GM19324 (cell line): ENCODE results near the gene CILP.
"Not testable (repeated sequence)": the region's sequence is repeated elsewhere in the genome, so short reads cannot be mapped to it uniquely, and the experiment has no call there.

ENCODE experiments used
- ATAC-seq: cut with Tn5 transposase; IDR thresholded peaks from one replicate; pipeline ENCODE4 v1.9.1; 2021; ENCODE audit warnings: mild to moderate bottlenecking, moderate library complexity; ENCODE audit not compliant: unreplicated experiment, low FRiP score

CILP gene

DNA sequence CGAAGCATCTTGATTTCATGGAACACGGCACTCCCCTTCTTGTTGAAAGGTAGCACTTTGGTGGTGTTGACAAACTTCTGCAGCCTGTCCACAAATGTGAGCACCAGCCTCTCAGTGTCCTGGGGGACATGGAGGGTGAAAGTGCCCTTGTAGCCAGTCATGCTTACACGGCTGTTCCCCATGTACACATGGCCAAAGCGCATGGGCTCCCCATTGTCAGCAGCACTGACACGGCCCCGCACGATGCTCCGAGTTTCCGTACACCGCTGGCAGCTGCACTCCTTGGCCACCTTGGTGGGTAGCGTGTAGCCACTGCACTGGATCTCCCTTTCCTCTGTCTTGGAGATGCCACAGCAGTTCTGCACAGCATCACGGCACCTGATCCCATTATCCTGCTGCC is 12.7 kb downstream of the CILP start:
- ATAC-seq: no peak

DNA sequence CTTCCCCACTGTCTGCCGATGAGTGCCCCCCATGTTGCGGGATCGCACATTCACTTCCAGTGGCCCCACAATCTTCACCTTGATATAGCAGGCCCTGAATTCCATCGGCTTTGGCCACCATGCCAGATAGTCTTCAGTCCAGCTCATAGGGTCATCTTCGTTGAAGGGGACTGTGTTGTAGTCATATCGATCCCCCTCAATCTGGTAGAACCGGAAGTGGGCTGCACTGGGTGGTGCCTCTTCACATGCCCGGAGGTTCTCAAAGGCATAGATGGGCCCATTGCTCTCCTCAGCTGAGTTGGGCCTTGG is 14.0 kb downstream of the CILP start:
- no peak for ATAC-seq

DNA sequence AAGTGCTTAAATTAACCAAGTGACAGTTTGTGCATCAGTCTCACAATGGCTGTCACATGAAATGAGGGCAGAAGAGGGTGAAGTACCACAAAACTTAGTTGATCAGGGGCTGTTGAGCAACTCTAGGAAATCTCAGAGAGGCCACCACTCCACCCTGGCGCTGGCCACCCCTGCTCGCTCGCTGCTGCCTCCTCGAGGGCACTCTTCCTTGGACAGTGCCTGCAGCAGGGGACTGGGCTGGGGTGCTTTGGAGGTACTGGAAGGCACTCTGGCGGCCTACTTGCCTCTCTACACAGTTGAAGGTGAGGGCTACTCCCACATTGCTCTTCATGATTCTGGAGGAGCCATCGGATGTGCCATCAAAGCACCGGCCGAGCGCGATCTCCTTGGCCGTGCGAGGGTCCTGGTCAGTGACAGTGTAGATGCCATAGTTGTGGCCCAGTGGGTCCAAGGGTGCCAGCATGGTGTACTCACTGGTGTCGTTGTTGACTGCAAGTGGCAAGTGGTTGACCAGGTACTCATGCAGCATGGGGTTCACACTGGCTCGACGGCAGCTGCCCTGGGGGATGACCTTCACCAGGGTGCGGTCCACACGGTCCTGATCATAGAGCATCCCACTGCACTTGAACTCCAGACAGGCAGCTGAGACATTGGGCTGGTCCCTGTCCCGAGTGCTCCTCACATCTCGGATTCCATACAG is 14.5 kb downstream of the CILP start:
- no peak for ATAC-seq

DNA sequence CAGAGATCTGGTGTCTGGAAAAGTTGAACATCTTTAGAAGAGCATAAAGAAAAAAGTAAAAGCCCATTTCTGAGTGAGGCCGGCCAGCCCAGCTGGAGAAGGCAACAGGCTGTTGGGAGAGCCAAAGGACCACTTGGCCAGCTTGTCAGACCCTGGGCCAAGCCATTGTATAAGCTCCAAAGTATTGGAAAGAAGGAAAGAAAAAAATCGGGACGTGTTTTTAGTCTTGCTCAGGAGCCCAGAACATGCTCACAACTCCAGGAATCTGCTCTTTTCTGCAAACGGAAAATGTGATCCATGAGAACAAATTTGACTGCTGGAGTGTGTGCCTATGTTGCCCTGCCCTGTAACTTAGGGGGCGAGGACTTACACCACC is 15.7 kb downstream of the CILP start:
- ATAC-seq: no peak

DNA sequence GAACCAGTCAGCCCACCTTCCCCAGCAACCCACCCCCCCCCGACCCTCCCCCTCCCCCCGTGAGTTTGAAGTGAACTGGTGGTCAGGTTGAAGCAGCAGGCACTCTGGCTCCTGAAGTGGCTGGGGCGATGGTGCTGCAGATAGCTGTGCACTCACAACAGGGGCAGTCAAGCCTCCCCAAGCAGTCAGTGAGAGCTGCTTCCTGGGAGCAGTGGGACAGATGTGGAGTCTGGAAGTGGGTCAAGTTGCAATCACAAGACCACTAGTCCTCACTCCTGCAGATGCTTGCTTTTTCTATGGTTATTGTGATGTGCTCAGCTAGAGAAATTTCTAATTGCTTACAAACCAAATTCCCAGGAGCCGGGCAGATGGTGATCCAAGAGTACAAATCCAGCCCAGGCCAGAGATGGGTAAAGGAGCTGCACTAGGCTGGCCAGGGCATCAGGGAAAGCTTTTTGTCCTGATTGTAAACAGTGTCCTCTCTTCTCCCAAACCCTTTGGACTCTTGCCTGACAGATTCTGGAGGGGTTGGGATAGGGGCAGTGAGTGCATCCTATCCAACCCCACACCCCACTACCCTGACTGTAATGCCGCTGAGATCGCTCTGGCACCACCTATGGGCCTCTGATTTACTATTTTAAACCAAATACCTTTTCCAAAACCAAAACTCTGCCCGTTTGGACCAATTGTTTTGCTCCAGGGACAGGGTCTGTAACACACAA is 16.3 kb downstream of the CILP start:
- no peak for ATAC-seq

DNA sequence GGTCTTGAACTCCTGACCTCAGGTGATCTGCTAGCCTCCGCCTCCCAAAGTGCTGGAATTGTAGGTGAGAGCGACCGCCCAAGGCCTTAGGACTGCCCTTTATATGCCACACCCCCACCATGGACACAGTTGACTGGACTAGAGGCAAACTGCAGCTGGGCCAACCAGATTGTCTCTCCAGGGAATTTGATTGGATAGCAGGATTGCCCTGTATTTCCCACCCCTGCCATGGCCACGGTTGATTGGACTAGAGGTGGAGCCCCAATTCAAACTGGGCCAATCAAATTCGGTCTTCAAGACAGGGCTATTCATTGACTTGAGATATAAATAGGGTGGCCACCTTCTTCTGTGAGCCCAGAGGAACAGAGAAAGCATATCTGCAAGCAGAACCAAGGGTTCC is 19.3 kb downstream of the CILP start:
- no peak for ATAC-seq

DNA sequence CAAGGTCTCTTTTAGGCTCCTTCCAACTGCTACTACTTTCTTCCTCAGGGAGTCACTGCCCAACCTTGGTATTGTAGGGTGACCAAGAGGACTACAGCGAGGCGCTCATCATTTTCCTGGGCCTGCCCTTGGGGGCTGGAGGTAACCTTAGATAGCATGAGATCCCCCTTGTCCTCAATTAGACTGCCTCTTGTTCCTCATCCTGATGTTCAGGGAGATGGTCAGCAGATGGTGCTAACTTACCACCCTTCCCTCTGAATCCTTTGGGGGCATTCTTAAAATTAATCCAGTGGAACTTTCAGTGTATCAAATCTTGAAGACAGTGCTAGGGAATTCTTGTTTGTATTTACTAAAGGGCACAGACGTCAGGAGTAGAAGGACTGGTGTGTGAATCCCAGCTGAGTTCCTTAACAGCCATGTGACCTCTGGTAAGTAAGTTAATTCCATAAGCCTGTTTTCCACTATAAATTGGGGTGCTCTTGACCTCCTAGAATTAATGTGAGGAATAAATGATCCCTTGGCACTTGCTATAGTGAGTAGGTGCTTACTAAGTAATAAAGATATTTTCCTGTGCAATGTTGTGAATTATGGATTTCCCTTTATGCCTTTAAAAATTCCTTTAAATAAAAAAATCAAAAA is 22.1 kb downstream of the CILP start:
- ATAC-seq: no peak

DNA sequence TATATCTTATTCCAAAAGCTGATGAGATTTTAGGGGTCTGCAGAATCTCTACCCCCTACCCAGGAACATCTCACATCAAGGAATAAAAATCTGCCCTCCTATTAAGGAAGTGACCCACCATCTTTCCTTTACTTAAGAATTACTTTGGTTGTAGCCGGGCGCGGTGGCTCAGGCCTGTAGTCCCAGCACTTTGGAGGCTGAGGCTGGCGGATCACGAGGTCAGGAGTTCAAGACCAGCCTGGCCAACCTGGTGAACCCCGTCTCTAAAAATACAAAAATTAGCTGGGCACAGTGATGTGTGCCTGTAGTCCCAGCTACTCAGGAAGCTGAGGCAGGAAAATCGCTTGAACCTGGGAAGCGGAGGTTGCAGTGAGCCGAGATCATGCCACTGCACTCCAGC is 22.8 kb downstream of the CILP start:
- not testable (repeated sequence) for ATAC-seq

DNA sequence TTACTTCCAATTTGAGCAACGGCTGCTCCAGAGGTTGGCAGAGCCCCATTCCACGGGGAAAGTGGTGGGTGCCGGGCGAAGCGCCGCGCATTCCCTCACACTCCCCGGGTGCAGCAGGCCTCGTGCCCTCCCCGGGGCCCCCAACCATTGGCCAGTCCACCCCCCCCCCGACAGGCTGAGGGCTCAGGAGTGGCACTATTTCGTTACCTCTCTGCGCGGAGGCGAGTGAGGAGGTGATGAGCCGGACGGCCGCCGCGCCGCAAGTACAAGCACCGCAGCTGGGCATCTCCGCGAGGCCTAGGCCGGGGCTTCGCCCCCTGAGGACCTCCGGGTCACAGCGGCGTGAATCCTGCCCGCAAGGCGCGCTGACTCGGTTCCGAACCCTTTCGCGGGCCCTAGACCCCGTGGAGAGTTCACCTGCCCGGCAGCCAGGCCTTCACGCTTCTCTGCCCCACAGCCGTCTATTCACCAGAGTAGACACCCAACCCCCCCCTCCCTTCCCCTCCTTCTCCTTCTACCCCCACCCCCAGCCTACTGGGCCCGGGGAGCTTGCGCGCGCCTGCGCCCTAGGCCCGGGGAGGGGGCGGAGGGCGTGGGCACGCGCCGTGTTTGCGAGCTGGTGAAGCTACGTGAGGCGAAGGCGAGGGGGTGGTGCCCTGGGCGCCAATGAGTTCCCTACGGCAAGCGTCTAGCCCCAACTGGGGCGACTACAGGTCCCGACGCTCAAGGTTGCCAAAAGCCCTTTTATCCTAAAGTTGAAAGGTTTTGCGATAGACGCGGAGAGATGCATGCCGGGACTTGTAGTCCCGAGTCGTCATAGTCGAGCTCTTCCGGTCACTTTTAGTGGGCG is 26.2 kb downstream of the CILP start, which contains the start of gene CLPX:
Gene CLPX, minus strand, starts transcription at position 475 of the 850 bp plus-strand sequence. Its CDS starts 189 bp downstream, at position 286.
- ATAC-seq: peak; percentile 85

DNA sequence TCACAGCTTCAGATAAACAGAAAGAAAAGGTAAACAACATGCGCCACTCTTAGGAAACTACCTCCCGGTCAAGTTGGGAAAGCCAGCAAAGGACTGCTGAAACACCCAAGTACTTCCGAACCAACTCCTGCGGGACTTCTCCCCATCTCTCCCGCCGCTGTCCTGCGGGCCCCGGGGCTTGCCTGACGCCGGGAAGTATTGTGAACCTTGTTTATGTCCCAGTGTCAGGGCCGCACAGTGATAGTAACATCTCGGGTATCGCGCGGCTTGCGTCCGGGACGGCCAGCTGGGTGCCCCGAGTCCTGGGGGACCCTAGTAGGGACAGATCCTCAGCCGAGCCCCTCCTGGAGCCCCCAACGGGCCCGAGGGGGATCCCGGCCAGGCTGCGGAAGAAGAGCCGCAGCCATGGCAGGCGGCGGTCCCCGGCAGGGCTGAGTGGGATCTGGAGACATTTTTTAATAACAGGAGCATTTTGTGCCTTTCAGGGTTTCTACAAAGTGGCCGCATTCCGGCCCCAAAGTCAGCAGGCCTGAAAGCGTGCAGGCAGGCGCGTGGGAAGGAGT is 26.9 kb downstream of the CILP start:
- ATAC-seq: no peak

DNA sequence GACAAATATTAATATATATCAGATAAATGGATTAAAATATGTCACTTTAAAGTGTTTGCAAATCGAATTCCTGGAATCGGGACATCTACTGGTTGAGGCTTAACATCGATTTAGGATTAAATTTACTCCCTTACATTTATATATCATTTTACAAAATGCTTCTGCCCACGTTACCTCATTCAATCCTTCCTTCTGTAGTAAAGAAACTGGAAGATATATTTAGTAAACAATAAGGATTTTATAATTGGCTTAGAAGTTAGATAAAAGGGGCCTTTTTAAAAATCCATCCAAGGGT is 27.5 kb downstream of the CILP start:
- ATAC-seq: no peak

DNA sequence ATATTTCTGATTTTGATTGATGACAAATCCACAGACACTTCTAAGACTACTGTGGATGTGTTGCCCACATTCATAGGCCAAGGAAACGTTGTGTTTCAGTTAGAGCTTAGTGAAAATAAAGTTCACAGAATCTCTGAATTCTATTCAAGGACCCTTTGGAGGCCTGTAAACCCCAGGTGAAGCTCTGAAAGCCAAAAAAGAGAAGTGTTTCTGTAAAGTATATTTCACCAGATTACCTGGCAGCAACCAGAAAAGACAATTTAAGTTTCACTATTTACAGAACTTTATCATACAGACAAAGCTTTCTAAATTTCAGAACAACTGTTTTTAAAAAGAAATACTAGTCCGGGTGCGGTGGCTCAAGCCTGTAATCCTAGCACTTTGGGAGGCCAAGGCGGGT is 28.7 kb downstream of the CILP start:
- ATAC-seq: no peak

DNA sequence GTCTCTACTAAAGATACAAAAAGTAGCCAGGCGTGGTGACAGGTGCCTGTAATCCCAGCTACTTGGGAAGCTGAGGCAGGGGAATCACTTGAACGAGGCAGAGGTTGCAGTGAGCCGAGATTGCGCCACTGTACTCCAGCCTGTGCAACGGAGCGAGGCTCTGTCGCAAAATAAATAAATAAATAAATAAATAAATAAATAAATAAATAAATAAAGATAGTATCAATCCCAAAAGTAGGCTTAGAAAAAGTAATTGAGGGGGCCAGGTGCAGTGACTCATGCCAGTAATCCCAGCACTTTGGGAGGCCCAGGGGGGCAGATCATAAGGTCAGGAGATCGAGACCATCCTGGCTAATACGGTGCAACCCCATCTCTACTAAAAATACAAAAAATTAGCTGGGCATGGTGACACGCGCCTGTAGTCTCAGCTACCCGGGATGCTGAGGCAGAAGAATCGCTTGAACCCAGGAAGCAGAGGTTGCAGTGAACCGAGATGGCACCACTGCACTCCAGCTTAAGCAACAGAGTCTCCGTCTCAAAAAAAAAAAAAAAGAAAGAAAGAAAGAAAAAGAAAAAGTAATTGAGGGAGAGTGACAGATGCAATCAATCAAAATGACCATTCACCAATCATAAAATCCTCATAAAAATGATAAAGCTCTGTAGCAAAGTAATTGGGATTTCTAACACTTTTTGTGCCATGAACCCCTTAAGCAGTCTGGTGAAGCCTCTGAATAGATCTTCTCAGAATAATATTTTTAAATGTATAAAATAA is 29.5 kb downstream of the CILP start:
- ATAC-seq: not testable (repeated sequence)

DNA sequence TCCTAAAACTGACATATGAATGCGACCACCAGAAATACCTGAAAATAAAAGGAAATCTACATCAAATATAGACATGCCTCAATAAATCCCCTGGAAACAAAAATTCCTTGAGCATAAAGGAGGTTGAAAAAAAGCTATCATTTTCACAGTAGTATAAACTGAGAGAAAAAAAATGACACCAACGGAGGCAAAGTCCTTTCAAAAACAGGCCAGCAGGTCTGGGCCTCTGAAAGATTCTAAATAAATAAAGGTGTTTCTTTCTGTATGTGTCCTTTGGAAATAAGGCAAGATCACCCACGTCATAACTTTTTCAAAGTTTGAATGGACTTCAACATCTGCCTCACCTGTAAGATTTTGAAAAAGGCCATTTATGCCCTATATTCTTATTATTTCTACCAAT is 31.1 kb downstream of the CILP start:
- ATAC-seq: no peak

DNA sequence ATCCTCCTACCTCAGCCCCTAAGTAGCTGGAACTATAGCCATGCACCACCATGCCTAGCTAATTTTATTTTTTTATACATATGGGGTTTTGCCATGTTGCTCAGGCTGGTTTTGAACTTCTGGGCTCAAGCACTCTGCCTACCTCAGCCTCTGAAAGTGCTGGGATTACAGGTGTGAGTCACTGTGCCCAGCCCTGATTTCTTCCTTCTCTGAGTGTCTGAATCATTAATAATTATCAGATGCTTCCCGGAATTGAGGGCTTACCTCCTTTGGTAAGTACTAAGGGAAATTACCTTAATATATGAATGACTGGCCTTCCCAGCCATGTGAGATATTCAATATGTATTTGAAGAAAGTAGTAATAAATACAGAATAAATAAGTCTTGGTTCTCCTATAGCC is 33.4 kb downstream of the CILP start:
- ATAC-seq: no peak

DNA sequence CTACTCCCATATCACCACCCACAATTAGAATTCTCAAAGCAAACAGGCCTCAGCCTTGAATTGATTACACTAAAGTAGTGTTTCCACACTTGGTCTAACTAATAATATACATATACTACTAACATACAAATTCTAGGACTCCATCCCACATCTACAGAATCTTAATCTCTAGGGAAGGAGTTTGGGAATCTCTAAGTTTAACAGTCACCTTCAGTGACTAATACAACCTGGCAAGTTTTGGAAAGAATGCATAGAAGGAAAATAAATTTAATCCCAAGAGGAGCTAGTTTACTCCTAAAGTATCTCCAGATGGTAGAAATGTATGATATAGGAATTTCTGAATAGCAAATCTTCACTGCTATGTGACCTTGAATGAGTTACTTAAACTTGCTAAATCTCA is 35.2 kb downstream of the CILP start:
- ATAC-seq: no peak

DNA sequence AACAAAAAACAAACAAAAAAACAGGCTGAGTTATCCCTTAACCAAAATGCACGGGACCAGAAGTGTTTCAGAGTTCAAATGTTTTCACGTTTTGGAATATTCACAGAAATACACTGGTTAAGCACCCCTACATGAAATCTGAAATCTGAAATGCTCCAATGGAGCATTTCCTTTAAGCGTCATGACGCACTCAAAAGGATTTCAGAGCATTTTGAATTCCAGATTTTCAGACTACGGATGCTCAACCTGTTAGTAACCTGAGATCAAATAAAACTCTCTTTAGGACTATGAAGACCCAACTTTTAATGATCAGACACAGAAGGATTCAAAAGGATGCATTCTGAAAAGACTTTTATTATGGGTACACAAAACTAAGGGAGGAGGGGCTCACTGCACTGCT is 35.8 kb downstream of the CILP start:
- ATAC-seq: no peak

DNA sequence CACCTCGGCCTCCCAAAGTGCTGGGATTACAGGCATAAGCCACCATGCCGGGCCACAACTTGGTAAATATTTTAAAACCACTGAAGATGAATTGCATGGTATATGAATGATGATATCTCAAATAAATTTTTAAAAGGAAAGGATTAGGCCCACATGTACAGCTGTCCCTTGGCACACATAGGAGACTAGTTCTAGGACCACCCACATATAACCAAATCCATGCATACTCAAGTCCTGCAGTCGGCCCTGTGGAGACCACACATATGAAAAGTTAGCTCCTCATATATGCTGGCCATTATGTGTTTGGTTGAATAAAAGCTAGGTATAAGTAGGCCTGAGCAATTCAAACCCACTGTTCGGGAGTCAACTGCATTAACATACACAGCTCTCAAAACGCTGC is 36.8 kb downstream of the CILP start:
- ATAC-seq: no peak

DNA sequence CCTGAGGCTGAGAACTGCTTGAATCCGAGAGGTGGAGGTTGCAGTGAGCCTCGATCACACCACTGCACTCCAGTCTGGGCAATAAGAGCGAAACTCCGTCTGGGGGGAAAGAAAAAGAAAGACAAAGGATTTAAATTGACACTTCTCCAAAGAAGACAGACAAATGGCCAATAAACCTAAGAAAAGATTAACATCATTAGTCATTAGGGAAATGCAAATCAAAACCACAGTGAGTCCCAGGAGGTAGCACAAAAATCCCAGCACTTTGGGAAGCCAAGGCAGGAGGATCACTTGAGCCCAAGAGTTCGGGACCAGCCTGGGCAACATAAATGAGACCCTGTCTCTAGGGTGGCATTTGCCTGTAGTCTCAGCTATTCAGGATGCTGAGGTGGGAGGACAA is 38.7 kb downstream of the CILP start:
- ATAC-seq: no peak

DNA sequence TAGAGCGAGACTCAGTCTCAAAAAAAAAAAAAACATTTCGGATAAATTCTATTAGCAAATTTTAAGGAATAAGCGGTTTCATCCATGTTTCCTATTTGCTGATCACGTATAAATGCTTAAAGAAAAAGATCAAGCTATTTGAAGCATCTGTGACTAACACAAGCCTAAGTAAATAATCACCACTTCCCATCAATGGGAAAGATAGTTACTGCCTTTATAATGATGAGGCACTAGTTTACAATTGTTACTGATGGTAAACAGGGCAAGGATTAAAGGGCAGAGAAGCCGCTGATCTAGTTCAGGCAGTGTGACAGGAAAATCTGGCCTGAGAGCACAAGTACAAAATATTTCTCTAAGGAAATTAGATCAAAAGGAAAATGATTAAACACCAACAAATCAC is 39.8 kb downstream of the CILP start:
- no peak for ATAC-seq
